Nephron (organoid): ENCODE data around the gene KRT1.

Experiments used
- H3K27ac Mint-ChIP-seq, 3 experiments: 2 replicates each; pipeline ENCODE4 v1.8.0; 2020; ENCODE audit warnings: mixed read lengths in 3 of 3, mild to moderate bottlenecking in 2 of 3, moderate library complexity in 1 of 3
- H3K27me3 Mint-ChIP-seq: 2 replicates; pipeline ENCODE4 v1.8.0; 2021; ENCODE audit warnings: low read depth, mild to moderate bottlenecking, moderate library complexity, mixed read lengths
- H3K36me3 Mint-ChIP-seq: 2 replicates; pipeline ENCODE4 v1.8.0; 2020; ENCODE audit warnings: low read depth, mixed read lengths
- H3K4me1 Mint-ChIP-seq: 2 replicates; pipeline ENCODE4 v1.8.0; 2020; ENCODE audit warnings: mixed read lengths
- H3K4me3 Mint-ChIP-seq, 3 experiments: 2 replicates each; pipeline ENCODE4 v1.8.0; 2020; ENCODE audit warnings: mild to moderate bottlenecking in 3 of 3, mixed read lengths in 3 of 3, moderate library complexity in 2 of 3
- H3K9me3 Mint-ChIP-seq: 2 replicates; pipeline ENCODE4 v1.8.0; 2020; ENCODE audit warnings: mixed read lengths
- TF ChIP-seq, protein P1 (sequence below), 3 experiments: fragments of 200-600 bp; sonication (generic); IDR thresholded peaks; one replicate each; pipeline ENCODE4 v1.5.0; 2021; ENCODE audit warnings: antibody characterized with exemption in 3 of 3; ENCODE audit not compliant: unreplicated experiment in 3 of 3

Gene KRT1

GRCh38 chr12:52684431-52684830, 4.2 kb upstream of the KRT1 start:
- Mint-ChIP-seq H3K36me3 (no peaks in the 10 kb centered on the region), H3K4me3 (no peak overlapping the region), H3K27me3 (peaks cover 63% of the 10 kb centered on the region), H3K27ac (no peak overlapping the region), H3K4me1 (no peaks in the 10 kb centered on the region), H3K9me3 (no peaks in the 10 kb centered on the region)
- TF ChIP-seq, protein P1, sequence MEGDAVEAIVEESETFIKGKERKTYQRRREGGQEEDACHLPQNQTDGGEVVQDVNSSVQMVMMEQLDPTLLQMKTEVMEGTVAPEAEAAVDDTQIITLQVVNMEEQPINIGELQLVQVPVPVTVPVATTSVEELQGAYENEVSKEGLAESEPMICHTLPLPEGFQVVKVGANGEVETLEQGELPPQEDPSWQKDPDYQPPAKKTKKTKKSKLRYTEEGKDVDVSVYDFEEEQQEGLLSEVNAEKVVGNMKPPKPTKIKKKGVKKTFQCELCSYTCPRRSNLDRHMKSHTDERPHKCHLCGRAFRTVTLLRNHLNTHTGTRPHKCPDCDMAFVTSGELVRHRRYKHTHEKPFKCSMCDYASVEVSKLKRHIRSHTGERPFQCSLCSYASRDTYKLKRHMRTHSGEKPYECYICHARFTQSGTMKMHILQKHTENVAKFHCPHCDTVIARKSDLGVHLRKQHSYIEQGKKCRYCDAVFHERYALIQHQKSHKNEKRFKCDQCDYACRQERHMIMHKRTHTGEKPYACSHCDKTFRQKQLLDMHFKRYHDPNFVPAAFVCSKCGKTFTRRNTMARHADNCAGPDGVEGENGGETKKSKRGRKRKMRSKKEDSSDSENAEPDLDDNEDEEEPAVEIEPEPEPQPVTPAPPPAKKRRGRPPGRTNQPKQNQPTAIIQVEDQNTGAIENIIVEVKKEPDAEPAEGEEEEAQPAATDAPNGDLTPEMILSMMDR (IDR thresholded peaks at IDR 0.05; ENCODE audit: unreplicated experiment in 3 of 3), result no peak

DNA sequence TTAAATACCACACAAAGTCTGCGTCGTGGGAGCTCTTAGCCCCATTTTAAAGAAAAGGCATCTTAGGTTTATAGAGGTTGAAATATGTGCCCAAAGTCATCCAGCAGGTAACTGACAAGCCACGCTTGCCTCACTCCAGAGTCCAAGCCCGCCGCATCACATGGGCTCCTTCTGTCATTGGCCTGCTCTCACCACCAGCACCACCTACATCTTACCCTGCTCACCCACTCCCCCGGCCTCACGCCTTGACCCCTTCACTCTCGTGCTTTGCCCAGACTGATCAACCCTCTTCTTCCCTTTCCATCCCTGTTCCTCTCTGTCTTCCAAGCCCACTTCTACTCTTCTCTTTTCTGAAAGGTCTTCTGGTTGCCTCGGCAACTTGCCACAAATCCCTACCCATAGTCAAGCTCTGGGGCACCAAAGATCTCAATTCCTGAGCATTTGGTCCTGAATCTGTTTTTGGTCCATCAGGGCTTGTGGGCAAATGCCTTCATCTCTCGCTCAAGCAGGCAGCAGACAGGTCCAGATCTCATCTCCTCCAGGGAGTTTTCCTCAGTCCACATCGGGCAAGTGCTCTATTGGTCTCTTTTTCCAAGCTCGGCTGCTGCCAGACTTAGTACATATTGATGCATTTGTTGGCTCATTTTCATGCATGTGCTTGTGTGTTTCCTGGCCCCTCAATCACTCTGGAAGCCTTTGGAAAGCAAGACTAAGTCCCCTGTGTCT, 3.5 kb upstream of the KRT1 start:
- peaks cover 60% of the 10 kb centered on the region for H3K27me3 Mint-ChIP-seq
- H3K4me3 Mint-ChIP-seq, result no peak overlapping the region
- no peaks in the 10 kb centered on the region for H3K9me3 Mint-ChIP-seq
- no peaks in the 10 kb centered on the region for H3K36me3 Mint-ChIP-seq
- H3K4me1 Mint-ChIP-seq, result no peaks in the 10 kb centered on the region
- TF ChIP-seq, protein P1 (IDR thresholded peaks at IDR 0.05; ENCODE audit: unreplicated experiment in 3 of 3), result no peak
- no peak overlapping the region for H3K27ac Mint-ChIP-seq

DNA sequence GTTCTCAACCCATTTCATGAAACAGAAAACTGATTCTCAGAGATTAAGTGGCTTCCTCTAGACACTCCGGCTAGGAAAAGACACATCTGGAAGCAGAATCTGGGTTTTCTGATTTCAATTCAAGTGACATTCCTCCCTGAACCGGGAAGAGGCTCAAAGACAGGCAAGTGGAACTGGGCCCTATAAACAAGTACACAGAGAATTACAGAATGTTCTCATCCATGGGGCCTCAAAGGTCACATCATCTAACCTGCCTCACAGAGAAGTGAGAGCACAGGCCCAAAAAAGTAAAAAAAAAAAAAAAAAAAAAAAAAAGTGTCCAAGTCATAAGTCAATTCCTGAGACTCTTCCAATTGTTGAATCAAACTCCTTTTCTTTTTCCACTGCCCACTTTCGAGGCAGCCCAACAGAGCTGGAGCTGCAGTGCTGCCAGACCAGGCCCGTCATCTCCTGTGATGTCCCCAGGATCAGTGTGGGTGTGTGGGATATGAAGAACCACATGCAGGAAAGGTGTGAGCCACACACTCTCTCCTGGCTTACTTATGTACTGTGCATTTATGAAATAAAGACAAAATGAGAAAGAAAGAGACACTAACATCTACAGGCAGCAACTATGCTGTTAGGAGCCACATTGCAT, 2.8 kb upstream of the KRT1 start:
- Mint-ChIP-seq H3K4me3 (no peak overlapping the region), H3K9me3 (no peaks in the 10 kb centered on the region), H3K27me3 (peaks cover 57% of the 10 kb centered on the region), H3K27ac (no peak overlapping the region), H3K4me1 (no peaks in the 10 kb centered on the region), H3K36me3 (no peaks in the 10 kb centered on the region)
- TF ChIP-seq, protein P1 (IDR thresholded peaks at IDR 0.05; ENCODE audit: unreplicated experiment in 3 of 3), result no peak

- Mint-ChIP-seq H3K9me3 (no peaks in the 10 kb centered on the region), H3K36me3 (no peaks in the 10 kb centered on the region), H3K4me1 (no peaks in the 10 kb centered on the region), H3K27ac (no peak overlapping the region), H3K4me3 (no peak overlapping the region), H3K27me3 (peaks cover 51% of the 10 kb centered on the region)
- TF ChIP-seq, protein P1 (IDR thresholded peaks at IDR 0.05; ENCODE audit: unreplicated experiment in 3 of 3), result no peak
Measured at GRCh38 chr12:52682381-52682660, 2.1 kb upstream of the KRT1 start.

DNA sequence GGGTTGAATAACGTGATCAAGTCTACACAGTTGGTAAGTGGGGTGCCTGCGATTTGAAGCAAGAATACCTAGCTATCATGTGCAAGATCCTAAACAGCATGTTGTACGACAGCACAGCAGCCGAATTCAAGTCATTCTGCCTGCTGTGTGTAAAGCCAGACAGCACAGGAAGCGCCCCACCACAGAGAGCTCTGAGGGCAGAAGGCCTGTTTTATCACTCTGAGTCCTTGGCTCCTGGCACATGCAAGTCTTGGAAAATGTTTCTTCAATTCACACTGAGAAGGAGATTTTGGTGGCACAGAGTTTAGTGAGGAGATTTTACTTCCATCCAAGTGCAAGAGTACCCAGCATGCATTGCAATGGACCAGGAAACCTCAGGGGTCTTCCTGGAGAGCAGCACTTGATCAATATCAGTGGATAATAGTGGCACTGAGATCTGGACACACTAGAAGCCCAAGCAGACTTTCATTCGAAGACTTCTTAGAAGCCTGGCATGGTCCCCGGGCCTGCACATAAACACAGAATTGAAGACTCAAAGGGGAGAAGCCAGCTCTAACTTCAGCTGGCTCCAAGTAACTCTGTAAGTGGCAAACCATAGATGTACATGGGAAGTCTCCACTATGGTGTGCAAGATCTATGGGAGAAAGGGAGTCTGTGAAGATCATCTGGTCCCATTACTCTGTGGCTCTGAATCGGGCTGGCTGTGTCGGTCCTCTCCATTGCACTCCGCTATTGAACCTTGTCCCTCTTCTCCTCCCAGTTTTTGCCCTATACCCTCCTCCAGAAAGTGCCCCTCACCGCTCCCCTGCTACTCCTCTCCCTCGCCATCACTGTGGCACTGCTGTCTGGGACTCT, 1.5 kb upstream of the KRT1 start:
- Mint-ChIP-seq H3K27ac (no peak overlapping the region), H3K36me3 (no peaks in the 10 kb centered on the region), H3K9me3 (no peaks in the 10 kb centered on the region), H3K4me3 (no peak overlapping the region), H3K27me3 (peaks cover 46% of the 10 kb centered on the region), H3K4me1 (no peaks in the 10 kb centered on the region)
- TF ChIP-seq, protein P1 (IDR thresholded peaks at IDR 0.05; ENCODE audit: unreplicated experiment in 3 of 3), result no peak
